Liver (tissue), 9 donors: Measurements from ENCODE around the gene GPR15LG. TPM values are rescaled to one million over a fixed set of nuclear protein-coding genes. Genes with fewer than 3 reads are reported as not detected.

Source experiments
- DNase-seq: peaks from one replicate; pipeline ENCODE4 v3.0.0-alpha.2; 2017; ENCODE audit warnings: low spot score
- H3K27ac ChIP-seq, 2 donors: one replicate each; pipeline ENCODE4 v1.7.0; 2013; ENCODE audit warnings: inconsistent platforms in 2 of 2, low read length in 2 of 2, control low read depth in 1 of 2, low read depth in 1 of 2, mild to moderate bottlenecking in 1 of 2
- H3K27me3 ChIP-seq, 4 donors: one replicate each; pipeline versions ENCODE4 v1.6.1 to v1.7.0; 2013; ENCODE audit warnings: low read length in 3 of 4, inconsistent platforms in 1 of 4, mild to moderate bottlenecking in 1 of 4, moderate library complexity in 1 of 4; ENCODE audit not compliant: control insufficient read depth in 4 of 4, insufficient read depth in 4 of 4
- H3K36me3 ChIP-seq, 4 donors: one replicate each; pipeline versions ENCODE4 v1.6.1 to v1.7.0; 2013; ENCODE audit warnings: low read length in 3 of 4, mild to moderate bottlenecking in 3 of 4, low read depth in 1 of 4, moderate library complexity in 1 of 4; ENCODE audit not compliant: control insufficient read depth in 4 of 4, insufficient read depth in 3 of 4
- H3K4me1 ChIP-seq, 4 donors: one replicate each; pipeline versions ENCODE4 v1.6.1 to v1.7.0; 2013; ENCODE audit warnings: low read length in 3 of 4, mild to moderate bottlenecking in 3 of 4, moderate library complexity in 1 of 4; ENCODE audit not compliant: control insufficient read depth in 4 of 4, insufficient read depth in 4 of 4
- H3K4me3 ChIP-seq, 3 donors: one replicate each; pipeline versions ENCODE4 v1.6.1 to v1.7.0; 2013; ENCODE audit warnings: low read length in 3 of 3, control low read depth in 1 of 3, low read depth in 1 of 3, mild to moderate bottlenecking in 1 of 3
- H3K9ac ChIP-seq, 2 donors: one replicate each; pipeline ENCODE4 v1.7.0; 2013; ENCODE audit warnings: low read length in 2 of 2, mild to moderate bottlenecking in 2 of 2, moderate library complexity in 2 of 2, control low read depth in 1 of 2, low read depth in 1 of 2
- H3K9me3 ChIP-seq, 4 donors: one replicate each; pipeline versions ENCODE4 v1.6.1 to v1.7.0; 2013; ENCODE audit warnings: low read length in 3 of 4; ENCODE audit not compliant: control insufficient read depth in 4 of 4
- EGR1 ChIP-seq, 2 donors: IDR thresholded peaks; 2 replicates each; pipeline ENCODE4 v1.6.1; 2016 to 2018; ENCODE audit warnings: antibody characterized with exemption in 2 of 2, low read depth in 2 of 2
- FOXA1 ChIP-seq: IDR thresholded peaks from 2 replicates; pipeline ENCODE4 v1.6.1; 2016; ENCODE audit warnings: antibody characterized with exemption
- FOXA2 ChIP-seq: IDR thresholded peaks from 2 replicates; pipeline ENCODE4 v1.6.1; 2016; ENCODE audit warnings: antibody characterized with exemption
- GABPA ChIP-seq, 2 donors: IDR thresholded peaks in 1 of 2; conservative IDR thresholded peaks in 1 of 2; 2 replicates each; pipeline ENCODE4 v1.6.1; 2016; ENCODE audit warnings: antibody characterized with exemption in 2 of 2, mild to moderate bottlenecking in 1 of 2, moderate library complexity in 1 of 2
- HNF4A ChIP-seq, 2 donors: conservative IDR thresholded peaks; 2 replicates each; pipeline ENCODE4 v1.6.1; 2016; ENCODE audit warnings: antibody characterized with exemption in 2 of 2, mild to moderate bottlenecking in 2 of 2
- HNF4G ChIP-seq: IDR thresholded peaks from 2 replicates; pipeline ENCODE4 v1.6.1; 2016; ENCODE audit warnings: antibody characterized with exemption
- JUND ChIP-seq, 2 donors: IDR thresholded peaks; 2 replicates each; pipeline ENCODE4 v1.6.1; 2016; ENCODE audit warnings: antibody characterized with exemption in 2 of 2
- MAX ChIP-seq: IDR thresholded peaks from 2 replicates; pipeline ENCODE4 v1.6.1; 2016; ENCODE audit warnings: antibody characterized with exemption
- NR2F2 ChIP-seq: IDR thresholded peaks from 2 replicates; pipeline ENCODE4 v1.6.1; 2016; ENCODE audit warnings: antibody characterized with exemption
- RAD21 ChIP-seq, 2 donors: IDR thresholded peaks; 2 replicates each; pipeline ENCODE4 v1.6.1; 2016; ENCODE audit warnings: antibody characterized with exemption in 2 of 2, mild to moderate bottlenecking in 2 of 2
- REST ChIP-seq: IDR thresholded peaks from 2 replicates; pipeline ENCODE4 v1.6.1; 2016; ENCODE audit warnings: antibody characterized with exemption, mild to moderate bottlenecking
- RXRA ChIP-seq, 2 donors: IDR thresholded peaks; 2 replicates each; pipeline ENCODE4 v1.6.1; 2017 to 2018; ENCODE audit warnings: antibody characterized with exemption in 2 of 2, mild to moderate bottlenecking in 1 of 2
- SP1 ChIP-seq: IDR thresholded peaks from 2 replicates; pipeline ENCODE4 v1.6.1; 2018; ENCODE audit warnings: antibody characterized with exemption, mild to moderate bottlenecking
- TAF1 ChIP-seq: conservative IDR thresholded peaks from 2 replicates; pipeline ENCODE4 v1.6.1; 2016; ENCODE audit warnings: antibody characterized with exemption, mild to moderate bottlenecking
- YY1 ChIP-seq: IDR thresholded peaks from 2 replicates; pipeline ENCODE4 v1.6.1; 2016; ENCODE audit warnings: antibody characterized with exemption, mild to moderate bottlenecking
- ZBTB33 ChIP-seq: IDR thresholded peaks from 2 replicates; pipeline ENCODE4 v1.6.1; 2016; ENCODE audit warnings: antibody characterized with exemption
- WGBS: extraction: QIAGEN DNeasy Blood & Tissue Kit; methylation state at CpG from one replicate; pipeline ENCODE4 v1.1.7; 2013; 5-methylcytosine and 5-hydroxymethylcytosine counted together
- polyA plus RNA-seq, 2 donors: library from polyadenylated mRNA; stranded (reverse) in 1 of 2; unstranded in 1 of 2; fragments of 200-250 nt in 1 of 2; fragments of >200 nt in 1 of 2; fragmentation: Nextera tagmentation in 1 of 2; extraction: Ambion mirVana in 1 of 2; gene quantifications; one replicate each; pipeline versions ENCODE4 v1.2.1 to v1.2.3, GENCODE V29; 2013 to 2015
- total RNA-seq, 2 donors: library from RNA; depleted of rRNA; stranded (reverse); fragments of >200 nt; gene quantifications; one replicate each; pipeline ENCODE4 v1.2.3, GENCODE V29; 2014
- TF ChIP-seq, protein P1 (sequence below): IDR thresholded peaks from 2 replicates; pipeline ENCODE4 v1.6.1; 2016; ENCODE audit warnings: antibody characterized with exemption
- TF ChIP-seq, protein P2 (sequence below): fragments of 150-350 bp; IDR thresholded peaks from 2 replicates; pipeline ENCODE4 v1.5.1; 2017; ENCODE audit warnings: improper control_type of control experiment, low read depth, low read length; ENCODE audit not compliant: missing input control
- donor health status: healthy.
- donor health status: healthy.
- donor health status: healthy.
- donor health status: healthy.
- donor health status: healthy.

Gene GPR15LG
- total and polyA plus RNA-seq, 4 donors = not detected

GRCh38 chr10:84191106-84191505 is 17.5 kb downstream of the GPR15LG start:
- 74% methylated on average over 5 of the region's 5 CpGs for WGBS
- Histone ChIP-seq H3K27me3 (peaks cover 0 to 11% (median 6%) of the 10 kb centered on the region in 4 donors), H3K27ac (no peak overlapping the region), H3K9ac (no peak overlapping the region), H3K4me3 (no peak overlapping the region), H3K9me3 (no peaks in the 10 kb centered on the region), H3K36me3 (no peaks in the 10 kb centered on the region), H3K4me1 (peaks cover 4 to 13% (median 7%) of the 10 kb centered on the region in 4 donors)
- no peak for DNase-seq
- TF ChIP-seq FOXA2 (no peak), GABPA (IDR thresholded peaks at IDR 0.05 in 1 of 2, conservative IDR thresholded peaks at IDR 0.05 in 1 of 2) (no peak), YY1 (no peak), NR2F2 (no peak), RXRA (IDR thresholded peaks at IDR 0.05) (no peak), SP1 (no peak), JUND (IDR thresholded peaks at IDR 0.05) (no peak), MAX (no peak), FOXA1 (no peak), RAD21 (IDR thresholded peaks at IDR 0.05) (no peak), HNF4G (no peak), HNF4A (conservative IDR thresholded peaks at IDR 0.05) (no peak), ZBTB33 (no peak), EGR1 (IDR thresholded peaks at IDR 0.05; ENCODE audit: low read depth in 2 of 2) (no peak), TAF1 (no peak), REST (no peak)
- TF ChIP-seq, protein P1, sequence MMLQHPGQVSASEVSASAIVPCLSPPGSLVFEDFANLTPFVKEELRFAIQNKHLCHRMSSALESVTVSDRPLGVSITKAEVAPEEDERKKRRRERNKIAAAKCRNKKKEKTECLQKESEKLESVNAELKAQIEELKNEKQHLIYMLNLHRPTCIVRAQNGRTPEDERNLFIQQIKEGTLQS = no peak
- TF ChIP-seq, protein P2, sequence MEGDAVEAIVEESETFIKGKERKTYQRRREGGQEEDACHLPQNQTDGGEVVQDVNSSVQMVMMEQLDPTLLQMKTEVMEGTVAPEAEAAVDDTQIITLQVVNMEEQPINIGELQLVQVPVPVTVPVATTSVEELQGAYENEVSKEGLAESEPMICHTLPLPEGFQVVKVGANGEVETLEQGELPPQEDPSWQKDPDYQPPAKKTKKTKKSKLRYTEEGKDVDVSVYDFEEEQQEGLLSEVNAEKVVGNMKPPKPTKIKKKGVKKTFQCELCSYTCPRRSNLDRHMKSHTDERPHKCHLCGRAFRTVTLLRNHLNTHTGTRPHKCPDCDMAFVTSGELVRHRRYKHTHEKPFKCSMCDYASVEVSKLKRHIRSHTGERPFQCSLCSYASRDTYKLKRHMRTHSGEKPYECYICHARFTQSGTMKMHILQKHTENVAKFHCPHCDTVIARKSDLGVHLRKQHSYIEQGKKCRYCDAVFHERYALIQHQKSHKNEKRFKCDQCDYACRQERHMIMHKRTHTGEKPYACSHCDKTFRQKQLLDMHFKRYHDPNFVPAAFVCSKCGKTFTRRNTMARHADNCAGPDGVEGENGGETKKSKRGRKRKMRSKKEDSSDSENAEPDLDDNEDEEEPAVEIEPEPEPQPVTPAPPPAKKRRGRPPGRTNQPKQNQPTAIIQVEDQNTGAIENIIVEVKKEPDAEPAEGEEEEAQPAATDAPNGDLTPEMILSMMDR = no peak
